Heart left ventricle (tissue), 13 donors: Measurements from ENCODE around the gene SSBP2.

Experiments used
- CTCF ChIP-seq, 12 donors: fragments of 200-600 bp; sonication (generic) in 4 of 12; IDR thresholded peaks; one replicate each; pipeline versions ENCODE4 v1.5.0 to v1.8.0; 2018 to 2022; ENCODE audit warnings: antibody characterized with exemption in 12 of 12, mild to moderate bottlenecking in 5 of 12
- POLR2A ChIP-seq, 2 donors: fragments of 450-650 bp; IDR thresholded peaks; one replicate each; pipeline ENCODE4 v1.6.1; 2017; ENCODE audit warnings: antibody characterized with exemption in 2 of 2, mild to moderate bottlenecking in 2 of 2, moderate library complexity in 2 of 2
- donor health status: ischemic (EF 13 %, LVEDD 7.1; RV severe dilation, severe dysfunction).
- donor health status: DM: no; HTN: yes; CAD: no.
- donor health status: DM: no; HTN: no; CAD: no.
- donor health status: ischemic (EF 25% LVEDD 6.9; RV normal size, moderate dysfunction).
- donor health status: ischemic (EF 25% LVEDD 5.7; RV mildly dilated, moderate dysfunction).
- donor health status: ischemic (EF 35%, LVEDD 5.7; RV mildly dilated, moderate dysfunction).
- donor health status: nonischemic (EF 11% LVEDD 7.7; RV severe dilation, severe dysfunction).
- donor health status: DM: yes; HTN: yes; CAD: no.
- donor health status: PGD.
- donor health status: ischemic (EF 29% LVEDD 5.4; RV normal size, mild dysfunction).
- donor health status: nonischemic (EF 23%, LVEDD 6.1; RV moderate dilation, normal function).

DNA sequence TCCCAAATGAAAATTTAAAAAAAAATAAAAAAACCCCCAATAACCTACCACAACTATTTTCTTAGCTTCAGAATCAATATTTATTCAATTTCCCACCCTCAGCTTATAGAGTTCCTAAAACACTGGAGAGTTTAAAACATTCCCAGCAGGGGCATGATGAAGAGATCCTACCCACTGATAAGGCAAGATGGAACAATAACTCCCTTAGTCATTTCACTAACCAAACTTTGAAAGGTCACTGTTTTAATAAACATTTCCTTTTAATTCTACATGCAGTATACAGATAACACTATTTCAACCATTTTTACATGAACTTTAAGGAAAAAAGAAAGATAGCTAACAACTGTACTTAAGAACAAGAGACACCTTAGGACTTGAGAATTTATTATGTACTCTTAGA is 322.0 kb downstream of the SSBP2 start:
- TF ChIP-seq CTCF (IDR thresholded peaks at IDR 0.05) = no peak
- TF ChIP-seq POLR2A (IDR thresholded peaks at IDR 0.05) = no peak
